ENCODE data around the gene KAT6B.

- no peak for TF ChIP-seq CTCF (IDR thresholded peaks at IDR 0.05)
- TF ChIP-seq POLR2A (IDR thresholded peaks at IDR 0.05) = no peak
These were observed 192.4 kb downstream of the KAT6B start for GRCh38 chr10:75018686-75019307.

All from uterus (tissue), 2 donors.